ENCODE data around the gene UBXN7. TPM values are rescaled to one million over a fixed set of nuclear protein-coding genes. Genes with fewer than 3 reads are reported as not detected.
"Not testable (repeated sequence)": the region's sequence is repeated elsewhere in the genome, so short reads cannot be mapped to it uniquely, and the experiment has no call there.

UBXN7 gene
- total RNA-seq, 1 experiment from 2014 or later = 10.8 TPM

DNA sequence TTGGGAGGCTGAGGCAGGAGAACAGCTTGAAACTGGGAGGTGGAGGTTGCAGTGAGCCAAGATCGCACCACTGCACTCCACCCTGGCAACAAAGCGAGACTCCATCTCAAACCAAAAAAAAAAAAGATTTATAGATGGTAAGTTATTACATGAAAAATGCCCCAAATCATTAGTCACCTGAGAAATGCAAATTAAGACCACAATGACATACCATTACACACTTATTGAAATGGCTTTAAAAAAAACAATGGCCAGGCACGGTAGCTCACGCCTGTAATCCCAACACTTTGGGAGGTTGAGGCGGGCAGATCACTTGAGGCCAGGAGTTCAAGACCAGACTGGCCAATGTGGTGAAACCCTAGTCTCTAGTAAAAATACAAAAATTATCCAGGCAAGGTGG, 10.6 kb downstream of the UBXN7 start:
- not testable (repeated sequence) for DNase-seq (ENCODE audit: extremely low read depth, low read depth)

DNA sequence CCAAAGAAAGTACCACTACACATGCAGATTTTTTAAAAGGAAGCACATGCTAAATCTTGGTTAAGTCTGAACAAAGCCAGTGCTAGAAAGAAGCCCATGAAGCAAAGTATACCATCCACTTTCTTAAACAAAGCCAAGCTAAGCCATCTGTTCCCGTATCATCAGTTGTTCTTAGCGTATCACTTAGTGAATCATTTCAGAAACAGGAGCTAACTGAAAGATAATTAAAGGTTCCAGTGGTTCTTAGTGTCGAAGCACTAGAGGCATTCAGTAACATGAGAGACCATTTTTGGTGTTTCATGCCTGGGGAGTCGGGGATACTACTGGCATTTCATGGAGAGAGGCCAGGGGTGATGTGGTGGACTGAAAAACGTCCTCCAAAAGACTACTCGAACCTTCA, 12.8 kb downstream of the UBXN7 start:
- no peak for DNase-seq (ENCODE audit: extremely low read depth, low read depth)

DNA sequence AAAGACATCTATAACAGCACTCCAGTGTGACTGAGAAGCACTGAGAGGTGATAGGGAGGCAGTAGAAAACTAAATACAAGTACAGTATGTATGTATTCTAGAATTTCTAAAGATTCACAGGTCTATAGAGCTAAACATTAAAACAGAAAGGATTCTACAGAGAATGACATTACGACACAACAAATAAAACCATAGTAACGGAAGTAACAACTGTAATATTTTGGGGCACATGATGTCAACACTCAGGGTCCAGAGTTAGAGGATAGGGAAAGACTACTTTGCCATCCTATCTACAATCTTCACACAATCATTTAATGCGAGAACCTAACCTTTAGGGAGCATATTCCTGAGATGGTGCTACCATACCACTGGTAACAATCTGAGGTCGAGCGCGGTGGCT, 13.6 kb downstream of the UBXN7 start:
- DNase-seq (ENCODE audit: extremely low read depth, low read depth) = no peak

DNA sequence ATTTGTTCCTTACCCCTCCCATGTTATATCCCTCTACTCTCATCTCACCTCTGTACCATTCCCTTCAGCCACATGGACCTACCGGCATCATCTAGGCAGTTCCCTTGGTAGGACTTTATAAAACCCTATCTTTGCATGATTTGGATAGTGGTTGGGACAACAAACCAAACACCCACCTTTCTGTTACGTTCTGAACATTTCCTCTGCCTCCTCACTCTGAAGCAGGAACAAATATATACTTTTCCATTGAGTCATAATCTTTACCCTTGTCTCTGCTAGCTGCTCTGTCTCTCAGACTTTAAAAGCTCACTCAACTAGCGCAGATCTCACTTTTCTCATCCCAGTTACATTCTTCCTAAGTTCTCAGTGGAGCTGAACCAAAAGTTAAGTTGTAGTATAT, 17.8 kb downstream of the UBXN7 start:
- DNase-seq (ENCODE audit: extremely low read depth, low read depth) = no peak

DNA sequence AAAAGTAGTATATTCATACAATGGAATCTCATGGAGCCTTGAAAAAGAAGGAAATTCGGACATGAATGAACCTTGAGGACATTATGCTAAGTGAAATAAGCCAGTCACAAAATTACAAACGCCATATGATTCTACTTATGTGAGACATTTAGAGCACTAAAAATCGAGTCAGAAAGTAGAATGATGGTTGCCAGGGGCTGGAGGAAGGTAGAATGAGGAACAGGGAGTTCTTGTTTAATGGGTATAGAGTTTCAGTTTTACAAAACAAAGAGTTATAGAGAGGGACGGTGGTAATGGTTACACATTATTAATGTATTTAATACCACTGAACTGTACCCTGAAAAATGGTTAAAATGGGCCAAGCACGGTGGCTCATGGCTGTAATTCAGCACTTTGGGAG, 19.5 kb downstream of the UBXN7 start:
- DNase-seq (ENCODE audit: extremely low read depth, low read depth) = no peak

DNA sequence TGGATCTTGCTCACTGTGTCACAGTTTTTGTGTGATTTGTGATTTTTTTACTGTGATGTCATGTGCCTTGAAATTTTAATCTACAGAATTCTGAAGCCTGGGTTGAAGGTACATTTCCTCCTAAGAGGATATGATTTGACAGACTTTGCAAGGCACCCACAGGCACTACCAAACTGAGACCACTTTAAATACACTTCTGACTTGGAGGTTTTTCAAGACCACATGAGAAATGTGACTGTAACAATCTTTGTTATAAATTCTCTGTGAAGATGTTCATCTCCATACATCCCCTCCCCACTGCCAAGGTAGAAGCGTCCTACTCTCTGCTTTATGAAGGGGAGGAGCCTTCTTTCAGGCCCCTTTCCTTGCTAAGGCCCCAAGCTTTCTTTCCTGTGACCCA, 22.8 kb downstream of the UBXN7 start:
- DNase-seq (ENCODE audit: extremely low read depth, low read depth) = no peak

DNA sequence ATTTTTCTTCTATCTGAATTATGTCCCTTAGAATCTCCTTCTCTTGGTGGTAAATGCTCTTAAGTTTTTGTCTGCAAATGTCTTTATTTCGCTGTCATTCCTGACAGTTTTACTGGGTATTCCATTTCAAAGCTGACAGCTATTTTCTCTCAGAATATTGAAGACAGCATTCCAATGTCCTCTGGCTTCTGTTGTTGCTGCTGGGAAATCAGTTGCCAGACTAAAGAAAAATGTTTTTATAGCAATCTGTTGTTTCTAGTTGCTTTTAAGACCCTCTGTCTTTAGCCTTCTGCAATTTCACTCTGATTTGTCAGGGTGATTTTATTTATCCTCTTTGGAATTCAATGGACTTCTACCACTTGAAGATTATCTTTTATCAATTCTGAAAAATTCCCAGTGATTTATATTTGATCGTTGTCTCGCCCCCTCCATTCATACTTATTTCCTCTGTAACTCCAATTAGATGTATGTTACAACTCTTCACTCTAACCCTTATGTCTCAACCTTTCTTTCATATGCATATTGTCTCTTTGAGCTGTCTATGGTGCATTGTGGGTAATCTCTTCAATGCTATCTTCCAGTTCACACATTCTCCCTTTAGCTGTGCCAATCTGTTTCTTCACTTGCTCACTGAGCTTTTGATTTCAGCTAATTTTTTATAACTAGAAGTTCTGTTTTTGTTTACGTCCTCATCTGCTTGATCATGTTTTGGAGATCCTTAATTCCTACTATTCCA, 23.5 kb downstream of the UBXN7 start:
- no peak for DNase-seq (ENCODE audit: extremely low read depth, low read depth)

DNA sequence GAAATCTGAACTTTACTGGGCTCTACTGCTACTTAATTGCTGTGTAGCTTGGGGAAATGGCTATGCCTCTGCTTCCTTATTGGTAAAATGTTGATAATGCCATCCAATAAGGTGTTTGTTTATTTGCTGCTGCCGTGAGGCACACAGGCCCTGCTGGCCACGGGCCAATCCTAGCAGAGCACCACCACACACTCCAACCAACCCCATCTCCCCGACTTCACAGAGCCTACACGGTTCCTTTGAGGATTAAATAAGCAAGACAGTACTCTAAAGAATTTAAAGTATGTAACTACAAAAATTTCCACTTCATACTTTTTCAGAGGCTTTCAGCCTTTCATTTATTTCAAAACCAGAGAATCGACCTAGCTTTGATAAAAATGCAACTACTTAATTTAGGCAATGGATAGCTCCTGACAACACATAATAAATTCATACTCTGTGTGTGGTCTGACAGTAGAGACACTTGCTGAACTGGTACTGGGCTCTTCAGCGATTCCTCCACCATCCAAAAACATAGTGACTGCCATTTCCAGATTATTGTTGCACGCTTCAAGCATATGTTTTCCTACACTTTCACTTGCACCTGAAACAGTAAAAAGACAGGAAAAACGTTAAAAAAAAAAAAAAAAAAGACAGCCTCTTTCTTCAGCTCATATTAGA, 25.3 kb downstream of the UBXN7 start:
- DNase-seq (ENCODE audit: extremely low read depth, low read depth) = no peak

DNA sequence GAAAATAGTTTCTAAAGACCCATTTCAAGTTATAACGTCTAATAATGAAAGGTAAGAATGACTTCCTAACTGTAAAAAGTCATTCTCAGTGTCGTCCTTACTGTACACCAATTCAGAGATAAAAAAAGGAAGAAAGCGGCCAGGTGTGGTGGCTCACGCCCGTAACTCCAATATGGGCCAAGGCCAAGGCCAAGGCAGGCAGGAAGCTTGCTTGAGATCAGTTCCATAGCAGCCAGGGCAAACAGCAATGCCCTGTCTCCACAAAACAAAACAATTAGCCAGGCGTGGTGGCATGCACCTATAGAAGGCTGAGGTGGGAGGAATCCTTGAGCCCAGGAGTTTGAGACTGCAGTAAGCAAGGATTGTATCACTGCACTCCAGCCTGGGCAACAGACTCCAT, 31.9 kb downstream of the UBXN7 start:
- DNase-seq (ENCODE audit: extremely low read depth, low read depth) = no peak

DNA sequence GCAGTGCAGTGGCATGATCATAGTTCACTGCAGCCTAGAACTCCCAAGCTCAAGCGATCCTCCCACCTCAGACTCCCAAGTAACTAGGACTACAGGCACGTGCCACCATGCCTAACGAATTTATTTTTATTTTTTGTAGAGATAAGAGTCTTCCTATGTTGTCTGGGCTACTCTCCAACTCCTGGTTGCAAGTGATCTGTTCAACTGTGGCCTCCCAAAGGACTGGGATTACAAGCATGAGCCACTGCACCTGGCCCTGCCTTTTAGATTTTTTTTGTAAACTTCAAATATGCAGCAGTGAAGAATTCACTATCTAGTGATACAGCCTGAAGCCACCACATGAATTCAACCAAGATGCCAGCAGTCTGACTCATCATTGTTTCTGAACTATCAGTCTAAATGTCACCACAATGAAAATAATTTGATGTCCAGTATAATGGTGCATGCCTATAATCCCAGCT, 32.7 kb downstream of the UBXN7 start:
- peak; percentile 12 for DNase-seq (ENCODE audit: extremely low read depth, low read depth)

DNA sequence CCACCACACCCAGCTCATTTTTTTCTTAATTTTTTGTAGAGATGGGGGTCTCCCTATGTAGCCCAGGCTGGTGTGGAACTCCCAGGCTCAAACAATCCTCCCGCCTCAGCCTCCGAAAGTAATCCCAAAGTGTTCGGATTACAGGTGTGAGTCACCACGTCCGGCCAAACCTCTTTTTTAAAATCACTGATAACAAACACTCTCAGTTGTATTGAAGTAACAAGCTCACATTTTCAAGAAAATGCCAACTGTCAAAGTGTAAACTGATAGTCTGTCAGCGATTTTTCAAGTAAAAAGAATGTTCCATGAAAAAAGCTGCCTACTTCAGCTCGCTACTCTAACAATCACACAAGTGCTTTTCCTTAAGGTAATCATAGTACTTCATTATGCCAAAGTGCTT, 33.4 kb downstream of the UBXN7 start:
- DNase-seq (ENCODE audit: extremely low read depth, low read depth) = no peak

DNA sequence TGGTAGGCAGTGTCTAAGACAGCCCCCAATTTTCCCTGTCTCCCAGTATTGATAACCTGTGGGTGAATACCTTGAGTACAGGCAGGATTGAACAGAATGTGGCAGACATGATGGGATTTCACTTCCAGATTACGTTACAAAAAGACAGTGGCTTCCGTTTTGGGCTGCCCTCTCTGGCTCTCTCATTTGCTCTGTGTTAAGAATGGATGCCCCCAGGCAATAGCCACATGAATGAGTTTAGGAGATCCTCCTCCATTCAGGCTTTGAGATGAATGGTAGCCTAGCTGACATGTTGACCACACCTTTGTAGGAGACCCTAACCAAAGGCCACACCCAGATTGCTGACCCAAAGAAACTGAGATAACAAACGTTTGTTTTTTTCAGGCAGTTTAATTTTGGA, 34.3 kb downstream of the UBXN7 start:
- DNase-seq (ENCODE audit: extremely low read depth, low read depth) = no peak

DNA sequence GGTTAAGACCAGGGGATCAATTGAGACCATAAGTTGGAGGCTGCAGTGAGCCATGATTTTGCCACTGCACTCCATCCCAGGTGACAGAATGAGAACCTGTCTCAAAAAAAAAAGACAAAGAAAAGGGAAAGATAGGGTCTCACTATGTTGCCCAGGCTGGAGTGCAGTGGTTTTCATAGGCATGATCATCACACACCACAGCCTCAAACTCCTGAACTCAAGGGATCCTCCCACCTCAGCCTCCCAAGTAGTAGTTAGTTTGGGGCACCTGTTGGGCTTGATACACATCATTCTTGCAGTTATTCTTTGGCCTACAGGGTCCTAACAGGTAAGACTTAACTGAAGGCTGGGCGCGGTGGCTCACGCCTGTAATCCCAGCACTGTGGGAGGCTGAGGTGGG, 42.1 kb downstream of the UBXN7 start:
- DNase-seq (ENCODE audit: extremely low read depth, low read depth) = no peak

DNA sequence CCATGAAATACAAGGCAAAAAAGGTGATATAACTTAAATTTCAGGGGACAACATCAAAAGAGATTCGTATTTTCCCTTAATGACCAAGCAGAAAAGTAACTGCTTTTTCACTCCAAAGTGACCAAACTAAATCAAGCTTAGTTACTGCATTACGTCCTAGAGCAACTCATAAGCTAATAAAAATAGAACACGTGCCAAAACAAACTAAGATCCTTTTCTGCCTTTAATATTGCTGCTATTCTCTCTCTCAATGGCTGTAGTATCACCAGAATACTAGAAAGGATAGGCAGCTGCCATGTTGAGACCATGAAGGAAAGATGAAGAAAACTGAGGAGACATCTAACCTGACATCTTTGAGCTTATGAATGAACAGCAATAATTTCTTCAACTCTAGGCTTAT, 43.3 kb downstream of the UBXN7 start:
- no peak for DNase-seq (ENCODE audit: extremely low read depth, low read depth)

DNA sequence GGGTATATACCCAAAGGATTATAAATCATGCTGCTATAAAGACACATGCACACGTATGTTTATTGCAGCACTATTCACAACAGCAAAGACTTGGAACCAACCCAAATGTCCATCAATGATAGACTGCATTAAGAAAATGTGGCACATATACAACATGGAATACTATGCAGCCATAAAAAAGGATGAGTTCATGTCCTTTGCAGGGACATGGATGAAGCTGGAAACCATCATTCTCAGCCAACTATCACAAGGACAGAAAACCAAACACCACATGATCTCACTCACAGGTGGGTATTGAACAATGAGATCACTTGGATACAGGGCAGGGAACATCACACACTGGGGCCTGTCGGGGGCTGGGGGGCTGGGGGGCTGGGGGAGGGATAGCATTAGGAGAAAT, 44.3 kb downstream of the UBXN7 start:
- DNase-seq (ENCODE audit: extremely low read depth, low read depth) = not testable (repeated sequence)

DNA sequence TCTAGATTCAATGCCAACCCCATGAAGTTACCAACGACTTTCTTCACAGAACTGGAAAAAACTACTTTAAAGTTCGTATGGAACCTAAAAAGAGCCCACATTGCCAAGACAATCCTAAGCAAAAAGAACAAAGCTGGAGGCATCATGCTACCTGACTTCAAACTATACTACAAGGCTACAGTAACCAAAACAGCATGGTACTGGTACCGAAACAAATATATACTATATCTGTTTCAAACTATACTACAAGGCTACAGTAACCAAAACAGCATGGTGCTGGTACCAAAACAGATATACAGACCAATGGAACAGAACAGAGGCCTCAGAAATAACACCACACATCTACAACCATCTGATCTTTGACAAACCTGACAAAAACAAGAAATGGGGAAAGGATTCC, 45.4 kb downstream of the UBXN7 start:
- not testable (repeated sequence) for DNase-seq (ENCODE audit: extremely low read depth, low read depth)

DNA sequence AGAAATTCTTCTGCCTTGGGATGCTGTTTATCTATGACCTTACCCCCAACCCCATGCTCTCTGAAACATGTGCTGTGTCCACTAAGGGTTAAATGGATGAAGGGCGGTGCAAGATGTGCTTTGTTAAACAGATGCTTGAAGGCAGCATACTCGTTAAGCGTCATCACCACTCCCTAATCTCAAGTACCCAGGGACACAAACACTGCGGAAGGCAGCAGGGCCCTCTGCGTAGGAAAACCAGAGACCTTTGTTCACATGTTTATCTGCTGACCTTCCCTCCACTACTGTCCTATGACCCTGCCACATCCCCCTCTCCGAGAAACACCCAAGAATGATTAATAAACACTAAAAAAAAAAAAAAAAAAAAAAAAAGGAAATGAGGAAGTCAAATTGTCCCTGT, 46.2 kb downstream of the UBXN7 start:
- DNase-seq (ENCODE audit: extremely low read depth, low read depth) = not testable (repeated sequence)

DNA sequence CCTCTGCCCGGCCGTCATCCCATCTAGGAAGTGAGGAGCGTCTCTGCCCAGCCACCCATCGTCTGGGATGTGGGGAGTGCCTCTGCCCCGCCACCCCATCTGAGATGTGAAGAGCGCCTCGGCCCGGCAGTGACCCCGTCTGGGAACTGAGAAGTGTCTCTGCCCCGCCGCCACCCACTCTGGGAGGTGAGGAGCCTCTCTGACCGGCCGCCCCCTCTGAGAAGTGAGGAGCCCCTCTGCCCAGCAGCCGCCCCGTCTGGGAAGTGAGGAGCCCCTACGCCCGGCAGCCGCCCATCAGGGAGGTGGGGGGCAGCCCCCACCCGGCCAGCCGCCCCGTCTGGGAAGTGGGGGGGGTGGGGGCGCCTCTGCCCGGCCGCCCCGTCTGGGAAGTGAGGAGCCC, 46.8 kb downstream of the UBXN7 start:
- DNase-seq (ENCODE audit: extremely low read depth, low read depth) = not testable (repeated sequence)

DNA sequence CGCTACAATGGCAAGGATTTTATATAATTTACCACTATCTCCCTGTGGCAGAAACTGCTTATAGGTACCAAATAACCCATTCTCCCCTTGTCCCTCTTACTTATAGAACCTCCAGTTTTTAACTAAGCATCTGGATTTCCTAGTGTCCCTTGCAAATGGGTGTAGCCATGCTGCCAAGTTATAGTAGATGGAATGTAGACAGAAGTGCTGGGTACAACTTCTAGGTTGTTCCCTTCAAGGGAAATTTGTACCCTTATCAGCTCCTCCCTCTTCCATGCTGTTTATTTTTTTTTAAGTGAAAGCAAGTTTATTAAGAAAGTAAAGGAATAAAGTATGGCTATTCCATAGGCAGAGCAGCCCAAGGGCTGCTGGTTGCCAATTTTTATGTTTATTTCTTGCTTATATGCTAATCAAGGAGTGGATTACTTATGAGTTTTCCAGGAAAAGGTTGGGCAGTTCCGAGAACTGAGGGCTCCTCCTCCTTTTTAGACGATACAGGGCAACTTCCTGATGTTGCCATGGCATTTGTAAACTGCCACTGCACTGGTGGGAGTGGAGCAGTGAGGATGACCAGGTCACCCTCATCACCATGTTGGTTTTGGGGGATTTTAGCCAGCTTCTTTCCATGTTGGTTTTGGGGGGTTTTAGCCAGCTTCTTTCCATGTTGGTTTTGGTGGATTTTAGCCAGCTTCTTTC, 53.9 kb downstream of the UBXN7 start:
- no peak for DNase-seq (ENCODE audit: extremely low read depth, low read depth)

DNA sequence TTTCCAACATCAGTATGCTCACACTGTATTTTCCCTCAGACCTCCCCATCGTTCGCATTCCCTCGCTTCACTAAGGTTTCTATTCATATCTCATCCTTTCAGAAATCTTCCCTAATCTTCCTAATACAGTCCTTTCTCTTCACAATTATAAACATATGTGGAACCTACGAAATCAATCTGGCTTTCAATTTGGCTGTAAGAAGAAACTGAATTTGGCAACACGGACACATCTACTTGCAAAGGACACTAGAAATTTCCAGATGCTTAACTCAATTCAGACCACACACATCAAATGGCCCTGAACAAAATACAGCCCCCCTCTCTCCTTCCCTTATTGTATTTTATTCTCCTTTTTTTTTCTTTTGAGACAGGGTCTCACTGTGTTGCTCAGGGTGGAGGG, 54.9 kb downstream of the UBXN7 start:
- DNase-seq (ENCODE audit: extremely low read depth, low read depth) = no peak

DNA sequence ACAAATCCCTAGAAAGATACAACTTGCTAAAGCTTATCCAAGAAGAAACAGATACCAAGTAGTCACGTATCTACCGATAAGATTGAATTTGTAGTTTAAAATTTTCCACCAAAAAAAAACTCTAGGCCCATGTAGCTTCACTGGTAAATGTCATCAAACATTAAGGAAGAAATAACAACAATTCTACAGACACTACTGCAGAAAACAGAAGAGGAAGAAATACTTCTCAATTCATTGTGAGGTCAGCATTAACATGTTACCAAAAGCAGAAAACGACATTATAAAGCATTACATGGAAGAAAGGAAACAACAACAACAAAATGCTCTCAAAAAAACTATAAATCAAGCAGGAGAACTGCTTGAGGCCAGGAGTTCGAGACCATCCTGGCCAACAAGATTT, 66.5 kb downstream of the UBXN7 start:
- DNase-seq (ENCODE audit: extremely low read depth, low read depth) = no peak

DNA sequence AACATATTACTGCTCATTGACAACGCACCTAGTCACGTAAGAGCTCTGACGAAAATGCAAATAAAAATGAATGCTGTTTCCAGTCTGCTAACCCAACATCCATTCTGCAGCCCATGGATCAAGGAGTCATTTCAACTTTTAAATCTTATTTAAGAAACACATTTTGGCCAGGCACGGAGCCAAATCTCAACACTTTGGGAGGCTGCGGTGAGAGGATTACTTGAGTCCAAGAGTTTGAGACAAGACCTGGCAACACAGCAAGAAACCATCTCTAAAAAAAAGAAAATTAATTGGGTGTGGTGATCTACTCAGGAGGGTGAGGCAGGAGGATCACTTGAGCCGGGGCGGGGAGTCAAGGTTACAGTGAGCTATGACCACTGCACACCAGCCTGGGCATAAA, 71.6 kb downstream of the UBXN7 start:
- no peak for DNase-seq (ENCODE audit: extremely low read depth, low read depth)

Data from NCI-H460 (cell line).